ENCODE results near the gene CDH16. TPM values are rescaled to one million over a fixed set of nuclear protein-coding genes. Genes with fewer than 3 reads are reported as not detected.
"Not testable (repeated sequence)": the region's sequence is repeated elsewhere in the genome, so short reads cannot be mapped to it uniquely, and the experiment has no call there.

CDH16 gene
- total and polyA plus RNA-seq, 12 donors = 0.15 to 0.59 (median 0.47) TPM; not detected in 7

- ATAC-seq (peak in 3 of 8 donors; percentile 13 to 33 (median 22)), DNase-seq (no peak)
- no peaks in the 10 kb centered on the region for H3K27me3 ChIP-seq
- H3K9me3 ChIP-seq = no peaks in the 10 kb centered on the region
- H3K4me3 ChIP-seq = peak overlapping the region in 8 of 10 donors; percentile 62 to 99 (median 91)
- peaks cover 21 to 57% (median 42%) of the 10 kb centered on the region in 9 donors for H3K4me1 ChIP-seq
- TF ChIP-seq CTCF (IDR thresholded peaks at IDR 0.05) = no peak
- H3K27ac ChIP-seq = peak overlapping the region; percentile 39 to 99 (median 95)
- H3K36me3 ChIP-seq = peaks cover 0 to 65% (median 21%) of the 10 kb centered on the region in 9 donors
- intact Hi-C loops (cut with DNase I) = no loop called here
- 58 to 70% methylated on average over 6 of the region's 6 CpGs for WGBS, 2 donors
Measured at GRCh38 chr16:66936462-66936861, 17.8 kb upstream of the CDH16 start.

DNA sequence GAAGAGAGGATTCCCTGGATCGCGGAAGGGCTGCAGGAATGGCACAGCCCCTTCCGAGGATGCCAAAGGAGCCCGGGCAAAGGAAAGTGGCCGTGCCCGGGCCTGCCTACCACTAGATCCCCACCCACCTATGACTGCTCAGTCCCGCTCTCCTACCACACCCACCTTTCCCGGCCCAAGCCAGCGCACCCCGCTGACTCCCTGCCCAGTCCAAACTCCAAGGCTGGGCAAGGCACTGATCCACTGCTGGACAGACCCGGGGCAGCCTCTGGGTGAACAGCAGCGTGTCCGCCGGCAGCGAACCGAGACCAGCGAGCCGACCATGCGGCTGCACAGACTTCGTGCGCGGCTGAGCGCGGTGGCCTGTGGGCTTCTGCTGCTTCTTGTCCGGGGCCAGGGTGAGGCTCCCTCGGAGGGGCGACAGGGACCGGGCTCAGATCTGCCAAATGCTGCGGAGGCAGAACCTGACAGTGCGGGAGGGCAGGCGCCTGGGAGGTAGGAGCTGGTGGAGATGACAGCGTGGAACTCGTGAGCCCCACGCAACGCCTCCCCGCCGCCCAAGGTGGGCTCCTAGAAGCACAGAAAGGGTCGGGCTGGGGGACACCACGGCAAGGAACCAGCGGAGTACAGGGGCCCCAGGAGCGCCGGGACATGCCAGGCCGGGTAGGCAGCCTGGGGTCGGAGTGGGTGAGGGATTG lies 16.8 kb upstream of the CDH16 start, which contains the start of gene CES2:
Gene CES2 (plus strand): TSS at position 203 of the 698 bp plus-strand sequence. CDS start 120 bp downstream, at position 323.
- peak; percentile 44 to 67 (median 64) for ATAC-seq
- peak within 1 kb of the TSS; percentile 83 to 99 (median 95) for H3K27ac ChIP-seq
- no peaks in the 10 kb centered on the region for H3K27me3 ChIP-seq
- 18 to 25% methylated on average over 44 of the region's 44 CpGs for WGBS, 2 donors
- peaks cover 21 to 51% (median 42%) of the 10 kb centered on the region in 9 donors for H3K4me1 ChIP-seq
- H3K9me3 ChIP-seq = no peaks in the 10 kb centered on the region
- intact Hi-C loops (cut with DNase I) = no loop called here
- TF ChIP-seq CTCF (IDR thresholded peaks at IDR 0.05) = no peak
- peaks cover 0 to 61% (median 11%) of the 10 kb centered on the region in 9 donors for H3K36me3 ChIP-seq
- peak within 1 kb of the TSS; percentile 62 to 99 (median 86) for H3K4me3 ChIP-seq
- DNase-seq = peak; percentile 49 to 58

- Histone ChIP-seq H3K36me3 (peaks cover 0 to 56% (median 5%) of the 10 kb centered on the region in 9 donors), H3K4me1 (peaks cover 21 to 53% (median 42%) of the 10 kb centered on the region in 9 donors), H3K27ac (peak overlapping the region; percentile 83 to 99 (median 95)), H3K4me3 (peak overlapping the region; percentile 62 to 99 (median 86))
- DNase-seq, H3K9me3 ChIP-seq, H3K27me3 ChIP-seq: not testable (repeated sequence)
- ATAC-seq = peak in 3 of 8 donors; percentile 1 to 9 (median 8)
- intact Hi-C loops (cut with DNase I) = loop anchor here in 3 of 10 donors (5.0 kb wide), 1 partner anchor 38 kb away; no protein-coding TSS in a partner anchor
- 1 to 2% methylated on average over 17 to 19 of the region's 24 CpGs for WGBS, 2 donors
Measured at GRCh38 chr16:66934839-66935313, 16.2 kb upstream of the CDH16 start.

GRCh38 chr16:66934138-66934838 lies 15.6 kb upstream of the CDH16 start, which contains the start of gene CIAO2B:
Gene CIAO2B, minus strand, starts transcription at chr16:66934402. Its CDS starts 38 bp downstream, at chr16:66934364.
- DNase-seq = peak; percentile 90 to 92
- peaks cover 21 to 55% (median 42%) of the 10 kb centered on the region in 9 donors for H3K4me1 ChIP-seq
- TF ChIP-seq CTCF (IDR thresholded peaks at IDR 0.05) = no peak
- no peaks in the 10 kb centered on the region for H3K9me3 ChIP-seq
- intact Hi-C loops (cut with DNase I) = loop anchor here in 3 of 10 donors (5.0 kb wide), 1 partner anchor 37 kb away; no protein-coding TSS in a partner anchor
- peak within 1 kb of the TSS; percentile 83 to 99 (median 95) for H3K27ac ChIP-seq
- peak within 1 kb of the TSS; percentile 62 to 99 (median 86) for H3K4me3 ChIP-seq
- H3K36me3 ChIP-seq = peaks cover 0 to 53% (median under 1%) of the 10 kb centered on the region in 9 donors
- no peaks in the 10 kb centered on the region for H3K27me3 ChIP-seq
- peak; percentile 81 to 94 (median 90) for ATAC-seq
- WGBS, 2 donors = 0 to 1% methylated on average over 76 of the region's 76 CpGs
